NCI-H1417 (cell line): ENCODE data around the gene TP53BP2.

Experiments used
- DNase-seq, 3 experiments: peaks; one replicate each; lab custom pipeline; 2025; lab: John Stamatoyannopoulos, UW

TP53BP2 gene

DNA sequence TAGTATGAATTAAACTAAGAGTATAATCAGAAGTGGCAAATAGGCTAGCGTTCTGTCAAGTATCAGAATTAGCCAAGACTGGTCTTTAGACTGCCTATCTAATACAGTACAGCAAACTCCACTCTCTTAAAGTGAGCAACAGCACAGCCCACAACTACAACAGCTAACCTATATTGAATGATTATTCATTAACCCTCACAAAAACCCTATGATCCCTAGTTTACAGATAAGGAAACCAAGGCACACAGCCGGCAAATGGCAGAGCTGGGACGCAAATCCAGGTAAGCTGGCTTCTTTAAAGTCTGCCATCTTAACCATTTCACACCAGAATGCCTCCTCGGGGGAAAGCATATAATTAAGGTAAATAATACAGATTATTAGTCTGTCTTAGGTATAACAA lies 52.0 kb downstream of the TP53BP2 start:
- no peak for DNase-seq

GRCh38 chr1:223792046-223792445 lies 53.7 kb downstream of the TP53BP2 start:
- no peak for DNase-seq

GRCh38 chr1:223788746-223789415 lies 56.9 kb downstream of the TP53BP2 start:
- DNase-seq = no peak

GRCh38 chr1:223785808-223786207 lies 59.9 kb downstream of the TP53BP2 start:
- DNase-seq = no peak

- DNase-seq = no peak
Measured at GRCh38 chr1:223784541-223784940, 61.2 kb downstream of the TP53BP2 start.

GRCh38 chr1:223783676-223784075 lies 62.1 kb downstream of the TP53BP2 start:
- DNase-seq = no peak

DNA sequence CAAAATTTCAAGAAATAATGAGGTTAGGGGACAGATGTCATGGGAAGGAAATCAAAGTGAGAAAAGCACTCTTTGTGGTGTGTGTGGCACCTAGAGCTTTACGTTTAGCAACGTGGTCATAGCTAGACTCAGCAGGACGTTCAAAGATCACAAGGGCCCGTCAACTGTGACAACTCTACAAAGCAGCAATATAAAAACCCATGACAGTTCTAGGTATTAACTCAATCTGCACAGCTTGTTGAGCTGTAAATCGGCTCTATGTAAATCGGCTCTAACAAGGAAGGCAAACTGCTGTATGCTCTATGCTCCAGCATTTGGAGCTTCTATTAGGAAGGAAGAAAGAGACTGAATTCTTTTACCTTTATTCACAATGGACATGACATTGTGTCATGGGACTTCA lies 64.8 kb downstream of the TP53BP2 start:
- no peak for DNase-seq

GRCh38 chr1:223780318-223780717 lies 65.4 kb downstream of the TP53BP2 start:
- DNase-seq = no peak

GRCh38 chr1:223776826-223777454 lies 68.8 kb downstream of the TP53BP2 start:
- no peak for DNase-seq

DNA sequence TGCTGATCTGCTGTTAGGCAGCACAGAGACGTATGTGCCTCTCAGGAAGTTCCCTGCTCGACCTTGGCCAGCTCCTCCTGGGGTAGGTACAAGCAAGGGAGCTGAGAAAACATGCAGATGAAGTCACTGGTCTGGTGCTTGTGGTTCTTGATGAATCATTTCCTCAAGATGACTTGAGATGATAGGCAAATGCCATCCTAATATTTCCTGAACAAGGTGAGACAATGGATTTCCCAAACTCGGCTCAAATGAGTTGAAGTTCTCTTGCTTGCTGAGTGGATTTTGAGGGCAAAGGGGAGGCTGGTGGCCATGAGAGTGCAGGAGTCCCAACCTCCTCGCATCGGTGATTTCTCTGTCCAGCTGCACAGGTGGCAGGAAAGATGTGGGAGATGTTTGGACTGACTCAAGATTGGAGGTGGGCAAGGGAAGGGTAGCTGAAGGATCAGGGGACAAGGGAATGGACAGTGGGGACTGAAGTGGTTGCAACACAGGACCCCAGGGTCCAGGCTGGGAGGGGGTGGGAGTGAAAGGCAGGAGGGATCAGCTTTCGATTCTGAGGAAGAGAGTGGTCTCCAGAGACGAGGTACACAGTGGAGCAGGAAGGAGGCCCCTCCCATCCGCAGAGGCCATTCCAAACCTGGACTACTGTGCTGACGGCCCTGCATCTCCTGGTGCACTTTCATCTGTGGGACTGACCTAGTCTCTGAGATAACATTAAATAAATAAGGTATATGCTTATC lies 69.5 kb downstream of the TP53BP2 start:
- no peak for DNase-seq

DNA sequence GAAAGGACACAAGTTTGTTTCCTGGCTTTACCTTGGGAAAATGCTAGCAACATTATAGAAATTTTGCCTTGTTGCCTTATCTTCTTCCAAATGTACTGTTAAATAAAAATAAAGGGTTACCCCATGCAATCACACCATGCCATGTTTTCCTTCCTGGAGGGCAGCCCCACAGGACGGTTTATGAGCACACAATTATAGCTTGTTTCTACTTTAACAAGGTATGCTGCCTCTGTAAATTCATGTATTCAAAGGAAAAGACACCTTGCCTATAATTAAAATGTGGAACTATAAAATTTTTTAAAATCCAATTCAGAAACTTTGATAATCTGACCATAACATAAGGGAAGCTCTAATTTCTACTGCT lies 70.1 kb downstream of the TP53BP2 start:
- no peak for DNase-seq

DNA sequence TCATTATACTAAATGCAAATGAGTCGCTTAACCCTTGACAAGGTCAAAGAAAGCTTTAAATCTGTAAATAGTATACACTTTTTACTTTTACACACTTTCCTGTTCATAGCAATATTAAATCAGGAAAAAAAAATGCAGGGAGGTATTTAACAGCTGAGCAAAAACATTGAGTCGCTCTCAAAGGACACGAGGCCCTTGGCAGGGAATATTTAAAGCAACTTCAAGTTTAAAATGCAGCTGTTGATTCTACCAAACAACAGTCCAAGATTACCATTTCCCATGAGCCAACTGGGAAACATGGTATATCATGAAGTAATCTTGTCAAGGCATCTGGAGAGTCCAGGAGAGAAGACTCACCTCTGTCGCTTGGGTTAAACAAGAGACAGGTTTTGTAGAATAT lies 70.7 kb downstream of the TP53BP2 start:
- no peak for DNase-seq

DNA sequence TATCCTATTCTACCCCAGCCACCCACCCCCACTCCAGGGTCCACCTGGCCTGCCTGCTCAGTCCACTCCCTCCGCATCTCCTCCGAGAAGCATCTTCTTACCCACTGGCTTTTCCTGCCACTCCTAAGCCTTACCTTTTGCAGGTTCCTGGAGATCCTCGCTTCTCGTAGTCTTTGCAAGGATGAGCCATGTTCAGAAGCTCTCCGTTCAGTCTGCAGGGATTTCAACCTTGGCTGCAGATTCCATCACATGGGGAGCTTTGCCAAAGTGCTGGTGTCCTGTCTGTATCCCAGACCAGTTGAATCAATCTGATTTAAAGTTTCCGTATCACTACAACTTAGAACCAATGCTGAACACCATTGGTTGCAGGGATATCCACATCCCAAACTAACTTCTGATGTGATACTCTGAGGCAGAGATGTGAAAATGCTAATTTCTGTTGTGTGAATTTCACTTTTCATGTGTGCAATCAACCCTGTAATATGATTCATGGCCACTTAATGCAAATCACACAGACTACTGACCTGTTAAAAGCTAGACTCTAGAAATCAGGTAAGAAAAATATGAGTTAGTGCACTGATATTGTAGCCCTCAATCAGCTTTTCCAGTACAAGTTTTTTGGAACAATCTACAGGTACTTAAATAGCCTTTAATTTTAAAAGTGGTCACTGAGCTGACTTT lies 71.5 kb downstream of the TP53BP2 start:
- no peak for DNase-seq

GRCh38 chr1:223772771-223773160 lies 73.0 kb downstream of the TP53BP2 start:
- DNase-seq = no peak

DNA sequence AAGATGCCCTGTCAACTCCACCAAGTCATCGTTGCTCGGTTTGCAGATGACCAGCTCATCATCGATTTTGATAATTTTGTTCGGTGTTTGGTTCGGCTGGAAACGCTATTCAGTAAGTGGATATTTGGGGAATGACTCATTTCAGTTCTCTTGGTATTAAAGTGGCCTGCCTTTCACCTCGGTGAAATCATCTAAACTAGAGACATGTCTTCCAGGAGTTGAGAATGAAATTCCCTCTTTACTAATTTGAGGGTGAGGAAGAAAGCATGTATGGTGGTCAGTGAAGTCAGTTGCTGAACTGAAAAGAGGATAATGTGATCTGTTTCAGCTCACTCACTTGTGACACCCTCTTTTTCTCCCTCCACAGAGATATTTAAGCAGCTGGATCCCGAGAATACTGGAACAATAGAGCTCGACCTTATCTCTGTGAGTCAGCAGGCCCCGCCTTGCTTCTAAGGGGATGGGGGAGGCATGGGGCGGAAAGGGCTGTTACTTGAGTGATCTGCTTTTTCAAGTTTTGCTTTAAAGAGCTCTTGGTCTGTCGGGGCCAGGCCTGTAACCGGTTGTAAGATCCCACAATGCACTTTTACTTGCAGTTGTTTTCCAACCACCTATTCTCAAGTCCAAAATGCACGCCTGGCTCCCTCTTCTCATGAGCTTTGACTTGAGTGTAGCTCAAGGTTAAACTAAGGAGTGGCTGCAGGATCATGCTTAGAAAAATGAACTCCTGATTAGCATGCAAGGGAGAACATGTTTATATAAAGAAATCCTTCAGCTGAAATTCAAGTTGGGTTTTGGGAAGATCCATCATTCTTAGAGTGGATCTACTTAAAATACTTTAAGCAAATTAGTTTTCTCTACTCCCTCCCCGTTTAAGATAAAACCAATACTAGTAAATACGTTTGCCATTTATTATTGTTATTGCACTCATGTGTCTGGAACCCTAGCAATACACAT lies 73.7 kb downstream of the TP53BP2 start:
- DNase-seq = no peak

DNA sequence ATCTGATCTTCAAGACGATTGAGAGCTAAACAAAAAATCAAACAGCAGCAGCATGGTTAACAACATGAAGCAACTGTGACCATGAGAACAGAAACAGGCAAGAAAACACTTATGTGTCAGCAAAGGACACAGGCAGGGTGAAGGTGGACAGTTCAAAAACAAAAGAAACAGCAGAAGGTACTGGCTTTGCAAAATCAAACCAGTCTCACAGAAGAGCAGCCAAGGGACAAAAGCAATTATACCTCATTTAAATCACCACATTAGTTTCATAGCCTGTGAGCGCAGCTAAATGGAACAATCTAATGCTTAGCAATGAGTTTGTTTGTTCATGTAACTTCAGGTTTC lies 74.3 kb downstream of the TP53BP2 start:
- no peak for DNase-seq

DNA sequence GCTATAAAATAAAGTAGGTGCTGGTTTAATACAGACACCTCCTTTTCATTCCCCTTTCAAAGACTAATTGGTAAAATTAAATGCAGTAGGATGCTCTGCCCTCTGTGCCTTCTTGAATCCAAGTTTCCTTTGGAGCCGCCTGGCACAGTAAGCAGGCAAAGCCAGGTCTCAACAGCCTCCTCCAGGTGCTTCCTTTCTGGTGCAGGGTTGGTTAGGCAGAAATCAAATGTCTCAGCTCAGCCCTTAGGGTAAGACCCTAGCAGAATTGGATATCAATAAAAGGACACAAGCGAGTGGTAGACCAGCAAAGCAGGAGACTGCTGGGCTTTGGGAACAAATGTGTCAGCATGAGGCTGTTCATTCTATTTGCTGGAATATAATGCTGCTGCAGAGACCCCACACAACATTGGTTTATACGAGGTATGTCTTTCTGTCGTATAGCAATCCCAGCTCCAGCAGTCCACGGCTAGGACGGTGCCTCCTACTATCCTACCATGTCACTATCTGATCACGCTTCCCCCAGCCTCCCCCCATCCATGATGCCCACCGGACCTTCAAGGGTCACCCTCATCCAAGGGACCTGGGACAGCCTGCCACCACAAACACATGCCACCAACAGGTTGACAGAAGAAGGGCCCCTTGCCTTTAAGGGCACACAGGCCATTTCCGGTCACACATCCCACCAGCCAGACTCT lies 75.0 kb downstream of the TP53BP2 start:
- no peak for DNase-seq

GRCh38 chr1:223765719-223766340 lies 79.9 kb downstream of the TP53BP2 start:
- DNase-seq = peak in 2 of 3 experiments; percentile 15 to 60

- peak in 1 of 3 experiments; percentile 58 for DNase-seq
Measured at GRCh38 chr1:223765036-223765718, 80.6 kb downstream of the TP53BP2 start.

GRCh38 chr1:223763881-223764280 lies 81.9 kb downstream of the TP53BP2 start:
- DNase-seq = no peak
